KG1 (cell line): Measurements from ENCODE around the gene ARTN.

ENCODE experiments used
- DNase-seq: peaks from one replicate; lab custom pipeline; 2025; lab: John Stamatoyannopoulos, UW

ARTN gene

DNA sequence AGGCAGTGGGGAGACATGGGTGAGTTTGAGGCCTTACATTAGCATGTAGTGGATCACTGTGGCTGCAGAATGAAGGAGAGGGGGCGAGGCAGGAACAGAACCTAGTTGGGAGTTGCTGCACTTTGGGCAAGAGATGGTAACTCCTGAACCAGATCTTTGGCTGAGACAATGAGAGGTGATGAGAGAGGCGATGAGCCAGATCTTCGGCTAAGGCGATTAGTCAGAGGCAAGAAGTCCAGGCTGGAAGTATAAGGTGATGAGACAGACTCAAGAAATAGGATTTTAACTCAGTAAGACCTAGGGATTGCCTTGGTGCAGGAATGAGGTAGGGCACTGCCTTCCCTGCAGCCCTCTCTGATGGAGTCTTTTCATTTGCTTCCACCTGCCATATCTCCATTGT is 9.1 kb upstream of the ARTN start:
- no peak for DNase-seq

DNA sequence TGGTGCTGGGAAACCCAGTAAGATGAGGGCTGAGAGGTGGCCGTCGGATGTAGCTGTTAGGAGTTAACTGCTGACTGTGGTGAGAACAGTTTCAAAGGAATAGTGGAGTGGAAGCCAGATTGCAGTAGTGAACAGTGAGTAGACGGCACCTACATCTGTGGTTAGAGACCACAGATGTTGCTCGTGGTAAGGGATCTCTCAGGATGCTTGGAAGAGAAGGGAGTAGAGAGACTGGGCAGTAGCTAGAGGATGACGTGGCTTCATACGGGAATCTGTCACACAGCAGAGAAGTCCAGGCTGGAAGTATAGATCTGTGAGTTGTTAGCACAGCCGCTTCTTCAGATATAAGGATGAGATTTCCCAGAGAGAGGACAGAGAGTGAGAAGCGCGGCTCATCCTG is 7.8 kb upstream of the ARTN start:
- DNase-seq, result no peak

DNA sequence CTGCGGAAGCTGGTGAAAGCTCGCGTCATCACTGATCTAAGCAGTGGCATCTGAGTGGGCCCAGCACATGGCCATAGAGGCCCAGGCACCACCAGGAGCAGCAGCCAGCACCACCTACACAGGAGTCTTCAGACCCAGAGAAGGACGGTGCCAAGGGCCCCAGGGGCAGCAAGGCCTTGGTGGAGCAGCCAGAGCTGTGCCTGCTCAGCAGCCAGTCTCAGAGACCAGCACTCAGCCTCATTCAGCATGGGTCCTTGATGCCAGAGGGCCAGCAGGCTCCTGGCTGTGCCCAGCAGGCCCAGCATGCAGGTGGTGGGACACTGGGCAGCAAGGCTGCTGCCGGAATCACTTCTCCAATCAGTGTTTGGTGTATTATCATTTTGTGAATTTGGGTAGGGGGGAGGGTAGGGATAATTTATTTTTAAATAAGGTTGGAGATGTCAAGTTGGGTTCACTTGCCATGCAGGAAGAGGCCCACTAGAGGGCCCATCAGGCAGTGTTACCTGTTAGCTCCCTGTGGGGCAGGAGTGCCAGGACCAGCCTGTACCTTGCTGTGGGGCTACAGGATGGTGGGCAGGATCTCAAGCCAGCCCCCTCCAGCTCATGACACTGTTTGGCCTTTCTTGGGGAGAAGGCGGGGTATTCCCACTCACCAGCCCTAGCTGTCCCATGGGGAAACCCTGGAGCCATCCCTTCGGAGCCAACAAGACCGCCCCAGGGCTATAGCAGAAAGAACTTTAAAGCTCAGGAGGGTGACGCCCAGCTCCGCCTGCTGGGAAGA is 3.2 kb upstream of the ARTN start:
- DNase-seq, result no peak

DNA sequence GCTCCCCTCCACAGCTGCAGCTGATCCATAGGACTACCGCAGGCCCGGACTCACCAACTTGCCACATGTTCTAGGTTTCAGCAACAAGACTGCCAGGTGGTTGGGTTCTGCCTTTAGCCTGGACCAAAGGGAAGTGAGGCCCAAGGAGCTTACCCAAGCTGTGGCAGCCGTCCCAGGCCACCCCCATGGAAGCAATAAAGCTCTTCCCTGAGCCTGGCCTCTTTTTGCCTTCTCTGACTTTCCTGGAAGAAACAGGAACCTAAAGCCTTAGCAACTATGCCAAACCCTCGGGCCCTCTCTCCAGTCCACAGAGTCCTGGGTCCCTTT is 2.7 kb upstream of the ARTN start:
- no peak for DNase-seq

DNA sequence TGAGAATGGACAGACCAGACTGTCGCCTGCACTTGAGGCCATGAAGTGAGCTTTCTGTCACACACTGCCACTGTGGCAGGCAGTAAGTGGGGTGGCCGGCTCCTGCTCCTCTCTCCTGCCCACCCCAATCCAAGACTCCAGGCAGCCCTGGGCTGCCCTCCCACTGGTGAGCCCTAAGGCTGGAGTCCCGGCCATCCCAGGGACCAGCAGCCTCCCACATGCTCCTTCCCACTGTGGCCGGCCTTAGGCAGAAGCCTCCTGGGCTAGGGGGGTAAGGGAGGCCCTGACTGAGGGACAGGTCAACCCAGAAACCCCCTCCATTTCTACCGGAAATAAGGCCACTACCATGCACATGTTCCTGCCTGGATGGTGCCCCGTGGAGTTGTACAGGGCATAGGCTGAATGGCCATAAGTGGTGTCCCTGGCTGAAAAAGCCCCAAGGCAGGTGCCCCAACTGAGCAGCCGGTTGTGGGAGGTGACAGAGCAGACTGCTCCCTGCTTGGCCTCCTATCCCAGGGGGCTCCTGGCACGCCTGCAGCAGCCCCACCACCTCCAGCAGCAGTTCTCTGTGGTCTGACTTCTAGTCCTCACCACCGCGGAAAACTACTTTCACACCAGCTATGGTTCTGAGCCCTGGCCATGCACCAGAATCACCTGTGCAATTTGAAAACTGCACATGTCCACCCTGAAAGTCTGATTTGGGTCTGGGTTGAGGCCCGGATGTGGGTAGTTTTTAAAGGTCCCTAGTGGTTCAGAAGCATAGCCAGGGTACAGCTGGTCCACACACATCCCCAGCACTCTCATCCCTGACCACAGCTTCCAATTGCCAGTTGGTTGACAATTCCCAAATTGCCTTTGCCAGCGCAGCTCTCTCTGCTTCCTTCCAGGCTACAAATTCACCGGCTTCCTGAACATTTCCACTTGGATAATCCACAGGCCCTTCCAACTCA is 1.6 kb upstream of the ARTN start:
- no peak for DNase-seq

DNA sequence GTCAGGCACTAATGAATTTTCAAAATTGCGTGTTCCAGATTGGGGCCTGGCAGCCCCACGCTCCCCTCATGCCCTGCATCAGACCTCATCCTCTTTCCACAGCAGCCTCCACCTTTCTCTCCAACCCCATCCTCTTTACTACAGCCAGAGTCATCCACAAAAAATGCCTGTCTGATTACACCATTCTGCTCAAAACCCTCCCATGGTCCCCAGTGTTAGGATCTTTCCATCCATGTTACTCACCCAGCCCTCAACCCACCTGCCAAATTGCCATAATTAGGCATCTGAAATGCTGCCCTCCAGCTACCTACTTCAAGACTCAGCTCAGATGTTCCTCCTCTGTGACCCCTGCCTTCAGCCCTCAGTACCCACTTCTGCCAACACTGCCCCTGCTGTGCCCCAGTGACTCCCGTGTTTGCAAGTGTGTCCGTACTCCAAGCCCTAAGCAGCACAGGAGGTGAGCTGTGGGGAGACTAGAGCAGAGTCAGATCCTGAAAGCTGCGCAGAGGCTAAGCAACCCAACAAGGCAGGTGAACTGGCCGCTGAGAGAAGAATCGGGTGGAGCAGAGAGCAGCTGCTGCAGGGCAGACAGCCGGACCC is 715 bp upstream of the ARTN start:
- no peak for DNase-seq

DNA sequence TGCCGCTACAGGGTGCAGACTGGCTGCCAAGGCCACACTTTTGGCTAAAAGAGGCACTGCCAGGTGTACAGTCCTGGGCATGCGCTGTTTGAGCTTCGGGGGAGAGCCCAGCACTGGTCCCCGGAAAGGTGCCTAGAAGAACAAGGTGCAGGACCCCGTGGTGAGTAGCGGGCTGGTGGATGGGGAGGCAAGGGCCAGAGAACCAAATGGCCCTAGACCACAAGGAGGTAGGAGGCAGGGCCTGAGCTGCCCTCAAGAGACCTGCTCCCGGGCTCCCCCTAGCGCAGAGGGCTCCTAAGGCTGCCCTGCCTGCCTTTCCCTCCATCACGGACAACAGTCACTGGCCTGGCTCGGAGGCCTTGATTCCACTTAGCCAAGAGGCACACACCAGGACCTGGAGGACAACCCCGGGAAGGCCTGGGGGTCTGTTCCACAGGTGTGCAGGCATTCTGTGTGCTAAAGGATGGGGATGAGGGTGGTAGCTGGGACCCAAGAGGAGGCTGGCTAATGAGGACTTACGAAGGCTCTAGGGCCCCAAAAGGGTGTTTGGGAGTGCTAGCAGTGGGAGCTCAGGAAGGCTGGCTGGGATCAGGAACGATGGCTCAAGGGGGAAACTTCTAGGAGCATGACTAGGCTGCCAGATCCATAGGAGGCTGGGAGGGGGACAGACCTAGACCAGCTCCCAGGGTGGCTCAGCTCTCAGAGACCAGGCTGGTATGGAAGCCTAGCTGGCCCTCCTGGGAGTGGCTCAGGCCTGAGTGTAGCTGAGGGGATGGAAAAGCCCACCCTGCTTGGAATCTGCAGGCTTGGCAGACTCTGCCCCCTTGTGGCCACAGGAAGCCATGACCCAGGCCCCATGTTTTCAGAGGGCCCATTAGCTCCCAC is 742 bp downstream of the ARTN start:
- peak; percentile 31 for DNase-seq

DNA sequence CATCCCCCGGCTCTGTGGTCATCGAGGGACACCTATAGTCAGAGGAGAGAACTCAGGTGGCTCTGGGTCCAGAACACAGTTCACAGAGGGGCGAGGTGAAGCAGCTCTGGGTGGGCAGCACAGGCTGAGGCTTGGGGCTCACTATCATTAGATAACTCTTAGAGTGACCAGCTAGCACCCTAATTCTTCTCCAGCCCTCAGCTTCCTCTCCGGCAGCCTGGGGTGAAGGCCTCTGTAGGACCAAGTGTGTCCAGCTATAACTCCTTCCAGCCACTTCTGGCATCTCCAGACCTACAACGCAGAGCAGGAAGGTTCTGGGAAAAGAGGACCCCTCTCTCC is 1.4 kb downstream of the ARTN start:
- no peak for DNase-seq

DNA sequence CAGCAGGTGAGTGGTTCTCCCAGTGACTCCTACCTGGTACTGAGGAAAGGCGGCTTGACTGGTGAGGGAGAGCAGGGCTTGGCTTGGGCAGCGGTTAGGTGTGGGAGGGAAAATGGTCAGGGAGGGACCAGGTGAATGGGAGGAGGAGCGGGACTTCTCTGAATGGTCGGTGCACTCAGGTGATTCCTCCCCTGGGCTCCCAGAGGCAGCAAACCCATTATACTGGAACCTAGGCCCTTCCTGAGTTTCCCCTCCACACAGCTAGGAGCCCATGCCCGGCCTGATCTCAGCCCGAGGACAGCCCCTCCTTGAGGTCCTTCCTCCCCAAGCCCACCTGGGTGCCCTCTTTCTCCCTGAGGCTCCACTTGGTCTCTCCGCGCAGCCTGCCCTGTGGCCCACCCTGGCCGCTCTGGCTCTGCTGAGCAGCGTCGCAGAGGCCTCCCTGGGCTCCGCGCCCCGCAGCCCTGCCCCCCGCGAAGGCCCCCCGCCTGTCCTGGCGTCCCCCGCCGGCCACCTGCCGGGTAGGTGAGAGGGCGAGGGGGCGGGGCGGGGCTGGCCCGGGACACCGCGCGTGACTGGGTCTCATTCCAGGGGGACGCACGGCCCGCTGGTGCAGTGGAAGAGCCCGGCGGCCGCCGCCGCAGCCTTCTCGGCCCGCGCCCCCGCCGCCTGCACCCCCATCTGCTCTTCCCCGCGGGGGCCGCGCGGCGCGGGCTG is 2.3 kb downstream of the ARTN start:
- DNase-seq, result no peak

DNA sequence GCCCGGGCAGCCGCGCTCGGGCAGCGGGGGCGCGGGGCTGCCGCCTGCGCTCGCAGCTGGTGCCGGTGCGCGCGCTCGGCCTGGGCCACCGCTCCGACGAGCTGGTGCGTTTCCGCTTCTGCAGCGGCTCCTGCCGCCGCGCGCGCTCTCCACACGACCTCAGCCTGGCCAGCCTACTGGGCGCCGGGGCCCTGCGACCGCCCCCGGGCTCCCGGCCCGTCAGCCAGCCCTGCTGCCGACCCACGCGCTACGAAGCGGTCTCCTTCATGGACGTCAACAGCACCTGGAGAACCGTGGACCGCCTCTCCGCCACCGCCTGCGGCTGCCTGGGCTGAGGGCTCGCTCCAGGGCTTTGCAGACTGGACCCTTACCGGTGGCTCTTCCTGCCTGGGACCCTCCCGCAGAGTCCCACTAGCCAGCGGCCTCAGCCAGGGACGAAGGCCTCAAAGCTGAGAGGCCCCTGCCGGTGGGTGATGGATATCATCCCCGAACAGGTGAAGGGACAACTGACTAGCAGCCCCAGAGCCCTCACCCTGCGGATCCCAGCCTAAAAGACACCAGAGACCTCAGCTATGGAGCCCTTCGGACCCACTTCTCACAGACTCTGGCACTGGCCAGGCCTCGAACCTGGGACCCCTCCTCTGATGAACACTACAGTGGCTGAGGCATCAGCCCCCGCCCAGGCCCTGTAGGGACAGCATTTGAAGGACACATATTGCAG is 3.0 kb downstream of the ARTN start:
- DNase-seq, result no peak

DNA sequence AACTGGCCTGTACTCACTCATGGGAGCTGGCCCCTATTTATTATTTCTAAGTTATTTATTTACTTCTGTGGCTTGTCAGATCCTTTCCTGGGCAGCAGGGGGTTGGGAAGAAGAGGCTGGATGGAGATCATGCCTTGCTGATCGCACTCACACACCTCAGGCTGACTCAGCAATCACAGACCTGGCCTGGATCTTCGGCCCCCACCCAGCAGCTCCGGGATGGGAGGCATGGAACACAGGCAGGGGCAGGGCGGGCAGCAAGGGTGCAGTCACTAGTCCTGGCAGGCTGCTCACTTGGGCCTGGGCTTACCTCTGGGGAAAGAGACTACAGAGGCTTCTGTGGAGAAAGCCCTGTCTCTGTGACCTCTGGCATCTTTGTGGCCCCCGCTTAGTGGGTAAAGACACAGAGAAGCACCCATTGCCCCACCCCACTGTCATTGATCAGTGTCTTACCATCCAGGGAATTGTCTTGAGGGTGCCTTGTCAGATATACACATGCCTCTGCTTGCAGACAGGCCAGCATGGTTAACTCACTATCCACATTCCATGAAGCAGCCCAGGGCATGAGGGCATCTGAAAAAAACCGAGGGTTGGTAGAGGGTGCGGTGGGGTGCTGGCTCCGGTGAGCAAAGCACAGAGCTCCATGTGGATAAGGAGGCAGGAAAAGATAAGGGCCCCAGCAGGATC is 3.7 kb downstream of the ARTN start:
- DNase-seq, result no peak

DNA sequence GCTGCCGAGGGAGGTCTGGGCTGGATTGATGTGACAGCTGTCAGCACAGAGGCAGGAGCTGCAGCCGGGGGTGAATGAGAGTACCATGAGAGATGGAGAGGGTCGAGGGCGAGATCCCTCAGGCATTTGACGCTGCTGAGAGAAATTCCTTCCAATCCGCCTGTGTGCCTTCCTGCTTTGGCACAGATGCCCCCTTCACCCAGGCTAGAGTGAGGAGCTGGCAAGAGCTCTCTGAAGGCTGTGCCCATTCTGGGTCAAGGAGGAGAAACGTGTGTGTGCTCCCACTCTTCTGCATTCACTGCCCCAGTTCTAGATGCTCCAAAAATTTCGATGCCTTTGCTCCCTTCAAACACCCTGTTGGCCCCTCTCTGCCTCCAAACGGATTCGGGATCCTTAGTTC is 4.8 kb downstream of the ARTN start:
- DNase-seq, result no peak

DNA sequence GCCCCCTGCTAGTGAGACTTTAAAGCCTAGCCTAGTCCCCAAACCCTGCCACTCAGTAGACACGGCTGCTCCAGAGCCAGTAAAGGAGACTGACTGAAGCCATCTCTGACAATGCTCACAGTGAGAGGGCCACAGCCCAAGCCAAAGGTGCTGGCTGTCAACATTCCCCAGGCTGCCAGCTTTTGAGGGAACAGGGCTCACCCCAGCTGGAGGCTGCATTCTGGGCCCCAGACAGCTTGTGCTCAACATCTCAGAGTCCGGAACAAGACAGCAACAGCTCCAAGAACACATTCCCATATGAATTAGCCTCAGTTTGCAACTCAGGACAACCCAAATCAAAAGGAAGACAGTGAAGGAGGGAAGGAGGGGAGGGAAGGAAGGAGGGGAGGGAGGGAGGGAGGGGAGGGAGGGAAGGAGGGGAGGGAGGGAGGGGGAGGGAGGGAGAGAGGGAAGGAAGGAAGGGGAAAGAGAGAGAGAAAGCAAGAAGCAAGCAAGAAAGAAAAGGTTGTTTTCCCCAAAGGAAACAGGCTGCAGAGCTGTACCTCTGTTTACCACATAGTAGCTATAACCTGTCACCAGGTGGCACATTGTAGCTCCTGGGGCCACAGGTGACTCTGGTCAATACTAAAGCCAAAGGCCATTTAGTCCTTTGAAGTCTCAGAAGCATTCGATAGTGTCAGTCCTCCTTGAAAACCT is 5.4 kb downstream of the ARTN start:
- DNase-seq, result no peak

DNA sequence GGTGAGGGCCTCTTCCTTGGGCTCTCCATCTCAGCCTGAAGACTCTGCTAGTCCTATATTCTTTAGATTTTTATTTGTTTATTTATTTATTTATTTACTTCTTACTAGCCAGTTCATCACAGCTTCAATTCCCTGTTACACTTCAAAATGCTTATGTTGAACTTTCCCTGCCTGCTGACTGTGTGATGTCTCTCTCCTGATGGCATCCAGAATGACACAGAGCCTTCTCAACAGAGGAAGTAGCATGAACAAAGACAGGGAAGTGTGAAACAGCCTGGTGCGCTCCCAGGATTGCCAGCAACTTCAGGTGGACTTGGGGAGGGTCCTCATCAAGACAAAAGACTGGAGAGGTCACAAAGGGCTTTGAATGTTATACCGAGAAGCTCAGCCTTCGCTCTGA is 8.8 kb downstream of the ARTN start:
- DNase-seq, result no peak

DNA sequence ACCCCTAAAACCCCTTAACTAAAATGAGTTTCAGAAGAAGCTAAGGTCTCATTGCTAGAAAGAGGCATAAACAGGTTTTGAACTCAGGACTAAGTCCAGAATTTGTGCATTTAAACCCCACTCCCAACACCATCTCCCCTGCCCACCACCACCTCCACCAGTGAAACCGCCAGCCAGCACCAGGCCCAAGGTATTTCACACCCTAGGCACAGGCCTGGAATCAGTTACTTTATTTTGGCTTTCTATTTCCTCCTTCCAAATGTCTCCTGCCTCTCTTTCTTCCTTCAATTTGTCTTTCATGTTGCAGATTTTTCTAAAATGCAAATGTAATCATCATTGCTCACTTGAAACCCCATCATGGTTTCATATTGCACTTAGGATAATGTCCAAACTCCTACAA is 11.3 kb downstream of the ARTN start:
- DNase-seq, result no peak

DNA sequence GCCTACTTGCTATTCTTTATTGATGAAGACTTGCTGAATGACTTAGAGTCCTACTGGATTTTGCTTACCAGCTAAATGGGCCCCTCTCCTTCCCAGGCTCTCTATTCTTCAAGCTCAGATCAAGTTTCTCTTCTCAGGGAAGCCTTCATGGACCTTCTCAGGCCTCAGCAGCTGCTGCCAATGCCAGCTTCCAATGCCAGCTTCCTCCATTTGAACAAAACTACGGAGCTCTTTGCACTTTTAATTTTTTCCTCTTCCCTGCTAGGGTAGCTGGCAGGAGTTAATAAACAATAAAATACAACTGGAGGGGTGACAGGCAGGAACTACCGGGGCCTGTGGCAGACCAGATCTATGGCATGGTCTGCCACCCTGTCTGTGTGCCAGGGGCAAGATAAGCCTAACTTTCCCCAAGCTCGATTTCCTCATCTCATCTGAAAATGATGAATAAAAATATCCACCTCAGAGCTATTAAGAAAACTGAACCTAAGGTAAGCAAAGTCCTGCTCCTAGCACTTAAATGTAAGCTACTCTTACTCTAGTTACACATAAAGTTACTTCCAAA is 12.2 kb downstream of the ARTN start:
- no peak for DNase-seq

DNA sequence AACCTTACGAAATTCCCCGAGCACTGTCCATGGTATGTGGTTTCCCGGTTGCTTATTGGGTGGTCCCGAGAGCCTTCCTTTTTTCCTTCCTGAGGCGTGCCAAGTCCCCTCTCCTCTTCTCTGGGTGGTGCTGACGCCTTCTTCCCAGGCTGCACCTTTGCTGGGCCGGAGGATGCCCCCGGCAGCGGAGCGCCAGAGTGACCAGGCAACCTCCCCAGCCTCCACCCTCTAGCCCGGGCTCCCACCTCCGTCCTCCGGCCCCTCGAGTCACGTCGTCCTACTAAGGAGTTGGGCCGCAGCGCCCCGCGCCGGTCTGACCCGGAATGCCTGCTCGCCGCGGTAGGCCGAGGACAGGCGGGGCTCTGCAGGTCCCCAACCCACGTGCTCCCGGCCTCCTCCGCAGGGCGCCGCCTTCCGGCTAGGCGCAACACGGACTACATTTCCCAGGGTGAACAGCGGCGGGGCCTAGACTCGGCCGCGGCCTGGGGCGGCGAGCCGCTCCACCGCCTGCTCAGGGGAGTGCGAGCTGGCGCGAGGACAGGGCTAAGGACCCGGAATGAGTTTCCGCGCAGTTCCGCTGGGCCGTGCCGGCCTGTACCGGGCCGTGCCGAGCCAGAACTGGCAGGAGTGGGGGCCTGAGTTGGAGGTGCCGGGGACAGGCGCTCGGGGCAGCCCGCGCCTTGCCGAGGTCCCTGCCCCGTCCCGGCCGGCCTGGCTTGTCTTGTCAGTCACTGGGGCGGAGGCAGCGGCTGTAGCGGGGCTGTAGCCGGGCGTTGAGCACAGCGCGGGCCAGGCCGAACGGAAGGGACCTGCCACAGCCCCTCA is 12.8 kb downstream of the ARTN start, which contains the start of gene IPO13:
TSS of gene IPO13 (plus strand) at position 715 of the 825 bp plus-strand sequence. CDS start 651 bp downstream, outside the sequence.
- peak; percentile 93 for DNase-seq
